ENCODE data around the gene RGS7BP.

RGS7BP gene

DNA sequence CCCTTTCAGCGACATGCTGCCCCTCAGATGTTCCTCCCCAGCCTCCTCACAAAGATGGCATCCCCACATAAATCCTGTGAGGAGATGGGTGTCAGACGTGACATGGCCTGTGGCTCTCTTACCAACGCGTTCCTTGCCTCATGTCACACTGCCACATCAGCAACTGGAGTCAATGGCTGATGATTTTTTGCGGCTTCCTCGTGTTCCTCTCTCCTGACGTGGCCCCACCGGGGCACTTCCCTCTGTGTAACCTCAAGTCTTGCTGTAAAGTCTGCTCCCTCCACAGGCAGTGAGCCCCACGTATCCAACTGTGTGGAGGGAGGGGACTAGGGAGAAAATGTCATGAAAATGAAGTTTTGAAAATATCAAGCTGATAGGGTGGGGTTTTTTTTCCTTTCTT lies 131.3 kb downstream of the RGS7BP start:
- DNase-seq = no peak

- no peak for DNase-seq
Observed at GRCh38 chr5:64637837-64638443, 132.1 kb downstream of the RGS7BP start.

DNA sequence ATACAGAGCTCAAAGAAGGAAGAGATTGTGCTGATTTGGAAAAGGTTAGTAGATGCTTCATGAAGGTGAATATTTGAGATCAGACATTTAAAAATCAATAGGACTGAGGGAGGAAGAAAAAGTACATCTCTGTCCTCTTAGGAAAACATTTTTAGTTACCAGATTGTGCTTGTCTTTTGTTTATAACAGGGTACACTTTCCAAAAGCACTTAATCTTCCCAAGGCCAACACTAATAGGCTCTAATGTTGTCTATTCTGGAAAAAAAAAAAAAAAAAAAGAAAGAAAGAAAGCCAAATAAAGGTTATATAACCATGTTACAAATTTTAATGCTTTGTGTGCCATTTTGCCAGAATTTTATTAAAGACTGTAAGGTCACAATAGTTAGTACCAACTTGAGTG lies 139.0 kb downstream of the RGS7BP start:
- DNase-seq = no peak

DNA sequence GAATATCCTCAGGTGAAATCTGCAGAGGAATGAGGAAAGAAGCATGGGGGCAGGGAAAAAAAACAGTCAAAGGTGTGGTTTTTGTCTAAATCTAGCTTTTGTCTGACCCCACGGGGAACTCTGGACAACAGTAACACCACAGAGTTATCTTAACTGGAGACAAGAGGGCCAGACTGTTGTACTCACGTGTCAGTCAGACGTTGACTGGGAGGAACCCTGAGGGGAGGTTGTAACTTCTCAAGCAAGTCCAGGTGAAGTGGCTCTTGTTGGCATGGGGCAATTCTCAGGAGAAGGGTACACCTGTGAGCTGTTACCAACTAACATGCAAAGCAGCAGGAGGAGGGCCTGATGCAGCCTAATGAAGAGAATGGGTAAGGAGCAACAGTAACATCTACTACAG lies 140.4 kb downstream of the RGS7BP start:
- DNase-seq = no peak

DNA sequence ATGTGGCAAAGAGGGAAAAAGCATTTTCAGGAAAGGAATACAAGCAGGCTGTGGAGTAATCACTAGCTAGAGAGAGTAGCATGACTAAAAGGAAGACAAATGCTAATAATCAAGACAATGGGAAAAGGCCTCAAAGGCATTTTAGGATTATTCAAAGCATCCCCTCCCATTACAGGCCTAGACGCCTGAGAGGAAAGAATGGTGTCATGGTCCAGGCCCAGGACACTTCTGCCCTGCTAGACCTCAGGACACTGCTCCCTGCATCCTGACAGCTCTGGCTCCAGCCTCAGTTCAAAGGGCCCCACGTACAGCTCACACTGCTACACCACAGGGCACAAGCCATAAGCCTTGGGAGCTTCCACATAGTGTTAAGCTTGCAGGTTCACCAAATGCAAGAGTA lies 143.7 kb downstream of the RGS7BP start:
- DNase-seq = no peak

GRCh38 chr5:64653766-64654560 lies 148.1 kb downstream of the RGS7BP start:
- DNase-seq = no peak

DNA sequence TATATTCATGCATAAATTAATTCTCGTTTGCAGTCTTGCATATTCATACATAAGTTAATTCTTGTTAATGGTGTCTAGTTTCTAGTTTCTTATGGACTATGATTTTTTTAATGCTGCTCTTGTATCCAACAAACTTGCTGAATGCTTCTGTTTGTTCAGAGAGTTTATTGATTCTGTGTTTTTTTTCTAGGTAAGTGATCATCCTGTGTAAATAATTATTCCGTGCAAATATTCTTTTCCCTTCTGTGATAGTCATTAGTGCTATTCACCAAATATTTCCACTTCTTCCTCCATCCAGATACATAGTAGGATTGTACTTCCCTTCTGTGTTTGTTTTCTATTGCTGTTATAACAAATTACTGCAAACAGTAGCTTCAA lies 148.7 kb downstream of the RGS7BP start:
- DNase-seq = no peak

DNA sequence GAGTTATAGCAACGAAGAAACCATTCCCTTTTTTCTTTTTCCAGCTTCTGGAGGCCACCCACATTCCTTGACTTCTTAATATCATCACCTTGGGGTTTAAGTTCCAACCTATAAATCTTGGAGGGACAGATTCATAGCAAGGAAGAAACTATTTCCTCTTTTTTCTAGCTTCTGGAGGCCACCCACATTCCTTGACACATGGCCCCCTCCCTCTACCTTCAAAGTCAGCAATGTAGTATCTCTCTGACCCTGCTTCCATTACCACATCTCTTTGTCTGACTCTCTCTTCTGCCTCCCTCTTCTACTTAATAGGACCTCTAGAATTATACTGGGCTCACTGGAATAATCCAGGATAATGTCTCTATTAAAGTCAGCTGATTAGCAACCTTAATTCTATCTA lies 149.8 kb downstream of the RGS7BP start:
- DNase-seq = no peak

DNA sequence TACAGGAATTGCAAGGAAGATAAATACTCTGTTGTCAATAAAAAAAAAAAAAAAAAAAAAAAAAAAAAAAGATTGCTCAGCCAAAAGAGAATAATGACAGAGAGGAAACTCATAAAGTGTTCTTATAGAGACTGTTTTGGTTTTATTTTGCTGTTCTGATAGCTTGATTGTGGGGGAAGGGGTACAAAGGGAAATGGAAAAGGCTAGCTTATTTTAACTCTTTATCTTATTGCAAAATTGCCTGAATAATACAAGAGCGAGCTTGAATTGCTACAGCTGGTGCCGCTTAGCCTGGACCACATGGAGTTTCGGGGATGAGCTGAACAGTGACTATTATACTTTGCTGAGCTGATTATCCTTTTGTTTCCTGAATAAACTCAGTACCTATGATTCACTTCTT lies 153.5 kb downstream of the RGS7BP start:
- no peak for DNase-seq
